Measurements from ENCODE around the gene FHIP1A. TPM values are rescaled to one million over a fixed set of nuclear protein-coding genes. Genes with fewer than 3 reads are reported as not detected.

Gene FHIP1A
- total and polyA plus RNA-seq, 5 donors from 2014 or later = 0.10 to 0.43 (median 0.39) TPM; not detected in 2

Other genes with a start within 250 kb of the FHIP1A start
- not detected for gene PRSS48, start 132.0 kb upstream of the FHIP1A start, total RNA-seq
- not detected for gene PRSS48, start 132.0 kb upstream of the FHIP1A start, polyA plus RNA-seq
- gene SH3D19, start 83.6 kb upstream of the FHIP1A start, total RNA-seq = not detected
- 1 to 10 TPM in 1 of 4 donors, under 1 TPM in 3; 0.37 to 2.4 (median 0.83) TPM for gene SH3D19, start 83.6 kb upstream of the FHIP1A start, polyA plus RNA-seq